Gastrocnemius medialis (tissue), 4 donors: ENCODE data around the gene IRF3. TPM values are rescaled to one million over a fixed set of nuclear protein-coding genes. Genes with fewer than 3 reads are reported as not detected.
A peak's percentile ranks its signal among the peaks of the same experiment; 100 is the strongest.

Experiments
- ATAC-seq, 2 donors: fragments of 150-250 bp; one replicate each; pipeline ENCODE4 v1.9.1; 2016
- DNase-seq, 2 donors: peaks; one replicate each; pipeline ENCODE4 v3.0.0-alpha.2; 2019
- H3K27ac ChIP-seq, 4 donors: fragments of 200-600 bp; sonication (generic); 1 replicate in 1 of 4; 2 replicates in 3 of 4; pipeline ENCODE4 v1.5.1; 2016 to 2018; ENCODE audit warnings: mild to moderate bottlenecking in 2 of 4, moderate library complexity in 1 of 4
- H3K27me3 ChIP-seq, 3 donors: fragments of 200-600 bp; sonication (generic) in 2 of 3; 1 replicate in 1 of 3; 2 replicates in 2 of 3; pipeline versions ENCODE4 v1.5.1 to v1.6.0; 2016 to 2019; ENCODE audit warnings: mild to moderate bottlenecking in 1 of 3, moderate library complexity in 1 of 3
- H3K36me3 ChIP-seq, 2 donors: fragments of 200-600 bp; sonication (generic) in 1 of 2; one replicate each; pipeline ENCODE4 v1.5.1; 2017 to 2018
- H3K4me1 ChIP-seq, 2 donors: fragments of 200-600 bp; sonication (generic) in 1 of 2; one replicate each; pipeline ENCODE4 v1.5.1; 2016 to 2017; ENCODE audit warnings: mild to moderate bottlenecking in 2 of 2
- H3K4me3 ChIP-seq, 4 donors: fragments of 200-600 bp; sonication (generic) in 3 of 4; 1 replicate in 1 of 4; 2 replicates in 3 of 4; pipeline ENCODE4 v1.5.1; 2016 to 2019; ENCODE audit warnings: mild to moderate bottlenecking in 2 of 4
- H3K9me3 ChIP-seq, 3 donors: fragments of 200-600 bp; sonication (generic) in 2 of 3; 1 replicate in 1 of 3; 2 replicates in 2 of 3; pipeline ENCODE4 v1.5.1; 2016 to 2019
- CTCF ChIP-seq, 5 experiments: fragments of 450-650 bp in 3 of 5; fragments of 200-600 bp in 2 of 5; sonication (generic) in 2 of 5; IDR thresholded peaks in 4 of 5; conservative IDR thresholded peaks in 1 of 5; 1 replicate in 4 of 5; 2 replicates in 1 of 5; pipeline ENCODE4 v1.5.1; 2016 to 2019; ENCODE audit warnings: antibody characterized with exemption in 5 of 5, mild to moderate bottlenecking in 3 of 5, moderate library complexity in 3 of 5
- POLR2A ChIP-seq, 2 donors: fragments of 450-650 bp; IDR thresholded peaks; one replicate each; pipeline ENCODE4 v1.6.1; 2017; ENCODE audit warnings: antibody characterized with exemption in 2 of 2, mild to moderate bottlenecking in 2 of 2, moderate library complexity in 2 of 2
- in situ Hi-C, 4 donors: fragments of 200-750 bp; cut with MboI; loops; one replicate each; pipeline versions ENCODE4 v1.15.0 to v1.8.0; 2017; ENCODE audit warnings: low sequenced_read_pairs in 4 of 4
- intact Hi-C: fragments of 100-400 bp; cut with DNase I; formaldehyde crosslinking; loops from one replicate; pipeline ENCODE4 v1.15.1; 2023; ENCODE audit warnings: low total_unique reads
- total RNA-seq, 4 donors: library from RNA; depleted of rRNA; stranded (reverse); fragments of >200 nt; gene quantifications; one replicate each; pipeline versions ENCODE4 v1.1.0 to v1.2.3, GENCODE V29; 2016

Gene IRF3
- total RNA-seq, 4 donors from 2014 or later = 11.0 to 18.6 (median 13.7) TPM

DNA sequence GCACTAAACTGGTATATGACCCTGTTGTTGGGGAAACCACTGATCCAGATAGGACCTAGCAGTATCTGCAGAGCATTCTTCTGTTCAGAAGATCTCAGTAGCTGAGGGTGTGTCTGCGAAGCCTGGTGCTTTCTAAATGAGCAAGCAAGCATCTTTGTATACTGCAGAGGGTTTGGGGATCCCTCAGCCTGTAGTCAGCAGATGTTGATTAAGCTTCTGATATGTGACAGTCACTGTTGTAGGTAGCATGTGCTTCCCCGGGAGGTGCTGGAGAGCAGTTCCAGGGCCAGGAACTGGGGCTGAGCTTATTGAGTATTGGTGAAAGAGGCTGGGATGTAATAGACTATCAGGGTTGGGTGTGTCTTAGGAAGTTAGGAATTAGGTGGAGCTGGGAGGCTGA is 22.2 kb downstream of the IRF3 start:
- in situ Hi-C loops (no loop called here), intact Hi-C loops (loop anchor here (5.0 kb wide), 2 partner anchors 164 to 384 kb away; partner anchors contain the start of genes VRK3 and ZNF473)
- Histone ChIP-seq H3K27ac (peak overlapping the region in 3 of 4 donors; percentile 90 to 99 (median 98)), H3K9me3 (no peaks in the 10 kb centered on the region), H3K4me1 (peaks cover 28 to 30% of the 10 kb centered on the region in 2 donors), H3K27me3 (no peaks in the 10 kb centered on the region), H3K4me3 (peak overlapping the region in 3 of 4 donors; percentile 76 to 95 (median 92)), H3K36me3 (peaks cover 0 to 30% of the 10 kb centered on the region in 2 donors)
- TF ChIP-seq POLR2A (IDR thresholded peaks at IDR 0.05) (no peak), CTCF (IDR thresholded peaks at IDR 0.05 in 4 of 5, conservative IDR thresholded peaks at IDR 0.05 in 1 of 5) (no peak)
- no peak for DNase-seq
- ATAC-seq = no peak

DNA sequence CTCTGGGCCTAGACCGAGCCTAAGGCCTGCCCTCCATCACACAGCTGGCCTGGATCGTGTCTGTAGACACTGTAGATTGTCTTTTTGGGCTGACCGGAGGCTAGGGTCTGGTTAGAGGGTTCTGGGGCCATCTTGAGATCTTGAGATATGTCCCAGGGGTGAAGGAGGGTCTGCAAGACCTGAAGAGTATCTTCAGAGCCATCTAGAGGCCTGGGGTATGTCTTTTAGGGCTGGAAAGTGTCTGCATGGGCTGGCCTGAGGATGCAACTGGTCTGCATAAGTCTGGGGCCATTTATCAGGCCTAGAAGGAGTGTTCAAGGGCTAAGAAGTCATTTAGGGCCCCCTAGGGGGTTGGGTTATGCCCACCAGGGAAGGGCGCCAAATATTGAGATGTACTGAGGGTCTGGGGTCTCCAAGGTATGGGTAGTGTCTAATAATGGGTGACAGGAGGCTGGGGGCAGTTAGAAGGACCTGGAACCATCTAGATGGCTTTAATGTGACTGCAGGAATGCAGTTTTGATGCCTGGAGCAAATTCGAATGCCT is 23.1 kb downstream of the IRF3 start:
- intact Hi-C loops = loop anchor here (1.0 to 5.0 kb wide), 3 partner anchors 22 to 385 kb away; partner anchors contain the start of genes VRK3 and ZNF473
- DNase-seq (no peak), ATAC-seq (no peak)
- Histone ChIP-seq H3K36me3 (peaks cover 0 to 22% of the 10 kb centered on the region in 2 donors), H3K27me3 (no peaks in the 10 kb centered on the region), H3K9me3 (no peaks in the 10 kb centered on the region), H3K4me1 (peaks cover 31 to 34% of the 10 kb centered on the region in 2 donors), H3K4me3 (peak overlapping the region; percentile 76 to 95 (median 84)), H3K27ac (peak overlapping the region; percentile 90 to 99 (median 94))
- TF ChIP-seq POLR2A (IDR thresholded peaks at IDR 0.05) (no peak), CTCF (IDR thresholded peaks at IDR 0.05 in 4 of 5, conservative IDR thresholded peaks at IDR 0.05 in 1 of 5) (no peak)
- in situ Hi-C loops = no loop called here

- intact Hi-C loops = loop anchor here (1.0 to 5.0 kb wide), 5 partner anchors 22 to 385 kb away; partner anchors contain the start of genes AKT1S1, NOSIP, PRRG2 and TBC1D17
- Histone ChIP-seq H3K27ac (peak within 1 kb of the TSS; percentile 93 to 99 (median 97)), H3K4me1 (peaks cover 31 to 37% of the 10 kb centered on the region in 2 donors)
These were observed 23.8 kb downstream of the IRF3 start, which contains the start of gene SCAF1 for GRCh38 chr19:49641688-49642491. TSS of gene SCAF1 (plus strand) at chr19:49642209. CDS start at chr19:49645027, 2,818 bp downstream.

More at GRCh38 chr19:49641688-49642491, 23.8 kb downstream of the IRF3 start, which contains the start of gene SCAF1:
- Histone ChIP-seq H3K9me3 (no peaks in the 10 kb centered on the region), H3K27me3 (no peaks in the 10 kb centered on the region), H3K36me3 (peaks cover 0 to 16% of the 10 kb centered on the region in 2 donors), H3K4me3 (peak within 1 kb of the TSS; percentile 76 to 95 (median 84))
- ATAC-seq (peak; percentile 60 to 62), DNase-seq (peak; percentile 99 to 100)
- in situ Hi-C loops = no loop called here
- TF ChIP-seq POLR2A (IDR thresholded peaks at IDR 0.05) (peak; percentile 92 to 97), CTCF (IDR thresholded peaks at IDR 0.05 in 4 of 5, conservative IDR thresholded peaks at IDR 0.05 in 1 of 5) (peak in 1 of 5 experiments; percentile 11)
